NCI-H2081 treated with DMSO at 0.1 percent for 48 hours (cell line): Measurements from ENCODE around the gene PSKH1.
"Not testable (repeated sequence)": the region's sequence is repeated elsewhere in the genome, so short reads cannot be mapped to it uniquely, and the experiment has no call there.

Experiments
- DNase-seq: peaks from one replicate; lab custom pipeline; 2025; lab: John Stamatoyannopoulos, UW

The PSKH1 gene

GRCh38 chr16:67888331-67888730, 4.7 kb upstream of the PSKH1 start:
- no peak for DNase-seq

- DNase-seq = no peak
These were observed 679 bp upstream of the PSKH1 start for GRCh38 chr16:67892375-67892774.

GRCh38 chr16:67893743-67894399, 817 bp downstream of the PSKH1 start:
- DNase-seq = no peak

GRCh38 chr16:67897231-67897630, 4.2 kb downstream of the PSKH1 start:
- no peak for DNase-seq

GRCh38 chr16:67901734-67902133, 8.7 kb downstream of the PSKH1 start:
- no peak for DNase-seq

- DNase-seq = no peak
These were observed 9.8 kb downstream of the PSKH1 start for GRCh38 chr16:67902831-67903230.

GRCh38 chr16:67907397-67908180, 14.5 kb downstream of the PSKH1 start:
- no peak for DNase-seq

- no peak for DNase-seq
These were observed 16.1 kb downstream of the PSKH1 start for GRCh38 chr16:67909056-67909742.

- DNase-seq = no peak
These were observed 17.1 kb downstream of the PSKH1 start for GRCh38 chr16:67910158-67910557.

- DNase-seq = no peak
These were observed 21.9 kb downstream of the PSKH1 start for GRCh38 chr16:67914758-67915495.

- DNase-seq = not testable (repeated sequence)
These were observed 22.4 kb downstream of the PSKH1 start for GRCh38 chr16:67915496-67915769.

GRCh38 chr16:67915831-67916723, 23.0 kb downstream of the PSKH1 start:
- no peak for DNase-seq

- no peak for DNase-seq
These were observed 24.2 kb downstream of the PSKH1 start for GRCh38 chr16:67917140-67917851.

GRCh38 chr16:67917852-67918236, 24.8 kb downstream of the PSKH1 start:
- DNase-seq = no peak

GRCh38 chr16:67919622-67920221, 26.7 kb downstream of the PSKH1 start:
- DNase-seq = no peak

- DNase-seq = no peak
These were observed 29.2 kb downstream of the PSKH1 start for GRCh38 chr16:67922221-67922620.

GRCh38 chr16:67922740-67923139, 29.7 kb downstream of the PSKH1 start:
- DNase-seq = peak; percentile 53

- DNase-seq = no peak
These were observed 30.5 kb downstream of the PSKH1 start for GRCh38 chr16:67923414-67924116.

- no peak for DNase-seq
These were observed 31.3 kb downstream of the PSKH1 start for GRCh38 chr16:67924140-67924906.
